Loucy (cell line): Measurements from ENCODE around the gene KLHL30.

Source experiments
- EZH2phosphoT487 ChIP-seq: fragments of 200-600 bp; IDR thresholded peaks from 2 replicates; pipeline ENCODE4 v1.6.1; 2018; ENCODE audit warnings: antibody characterized with exemption, mild to moderate bottlenecking, moderate library complexity, borderline replicate concordance
- TF ChIP-seq, protein P1 (sequence below): fragments of 200-600 bp; sonication (generic); conservative IDR thresholded peaks from 2 replicates; pipeline ENCODE4 v1.5.1; 2014; ENCODE audit warnings: mild to moderate bottlenecking, antibody characterized with exemption, low read length

DNA sequence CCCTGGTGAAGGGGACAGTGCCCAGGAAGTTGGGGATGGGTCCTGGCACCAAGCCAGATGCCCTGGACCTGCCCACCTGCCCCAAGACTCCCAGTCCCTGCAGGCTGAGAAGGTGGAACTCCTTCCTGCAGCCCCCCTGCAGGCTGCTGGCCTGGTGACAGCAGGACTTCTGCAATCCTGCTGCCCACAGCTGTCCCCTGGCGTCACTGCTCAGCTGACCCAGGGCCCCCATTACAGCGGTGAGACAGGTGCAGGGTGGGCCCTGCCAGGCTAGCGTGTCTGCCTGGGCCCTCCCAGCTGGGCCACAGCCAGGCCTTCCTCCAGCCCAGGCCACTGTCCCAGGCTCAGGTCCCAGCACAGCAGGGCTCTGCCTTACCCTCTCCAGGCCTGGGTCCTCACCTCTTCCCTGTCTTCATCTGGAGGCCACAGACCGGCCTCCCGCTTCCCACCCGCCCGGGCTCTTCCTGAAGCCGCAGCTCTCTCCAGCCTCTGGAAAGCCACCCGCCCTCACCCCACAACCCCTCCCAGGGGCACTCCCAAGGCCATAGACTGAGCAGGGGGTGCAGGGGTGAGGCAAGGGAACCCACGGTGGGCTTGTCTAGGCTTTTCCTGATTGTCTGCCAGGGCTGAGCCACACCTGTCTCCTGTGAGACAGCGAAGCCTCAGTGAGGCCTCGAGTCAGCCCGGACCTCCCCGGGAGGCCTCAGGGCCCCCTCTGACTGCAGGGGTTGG is 11.5 kb downstream of the KLHL30 start:
- TF ChIP-seq, protein P1, sequence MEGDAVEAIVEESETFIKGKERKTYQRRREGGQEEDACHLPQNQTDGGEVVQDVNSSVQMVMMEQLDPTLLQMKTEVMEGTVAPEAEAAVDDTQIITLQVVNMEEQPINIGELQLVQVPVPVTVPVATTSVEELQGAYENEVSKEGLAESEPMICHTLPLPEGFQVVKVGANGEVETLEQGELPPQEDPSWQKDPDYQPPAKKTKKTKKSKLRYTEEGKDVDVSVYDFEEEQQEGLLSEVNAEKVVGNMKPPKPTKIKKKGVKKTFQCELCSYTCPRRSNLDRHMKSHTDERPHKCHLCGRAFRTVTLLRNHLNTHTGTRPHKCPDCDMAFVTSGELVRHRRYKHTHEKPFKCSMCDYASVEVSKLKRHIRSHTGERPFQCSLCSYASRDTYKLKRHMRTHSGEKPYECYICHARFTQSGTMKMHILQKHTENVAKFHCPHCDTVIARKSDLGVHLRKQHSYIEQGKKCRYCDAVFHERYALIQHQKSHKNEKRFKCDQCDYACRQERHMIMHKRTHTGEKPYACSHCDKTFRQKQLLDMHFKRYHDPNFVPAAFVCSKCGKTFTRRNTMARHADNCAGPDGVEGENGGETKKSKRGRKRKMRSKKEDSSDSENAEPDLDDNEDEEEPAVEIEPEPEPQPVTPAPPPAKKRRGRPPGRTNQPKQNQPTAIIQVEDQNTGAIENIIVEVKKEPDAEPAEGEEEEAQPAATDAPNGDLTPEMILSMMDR: no peak
- no peak for TF ChIP-seq EZH2phosphoT487
